Fibroblast of the conjunctiva (primary cell): Measurements from ENCODE around the gene SLC25A3.
A peak's percentile ranks its signal among the peaks of the same experiment; 100 is the strongest.
"Not testable (repeated sequence)": the region's sequence is repeated elsewhere in the genome, so short reads cannot be mapped to it uniquely, and the experiment has no call there.

Experiments
- DNase-seq: peaks from one replicate; pipeline ENCODE4 v3.0.0-alpha.2; 2010; ENCODE audit warnings: low read depth

SLC25A3 gene

DNA sequence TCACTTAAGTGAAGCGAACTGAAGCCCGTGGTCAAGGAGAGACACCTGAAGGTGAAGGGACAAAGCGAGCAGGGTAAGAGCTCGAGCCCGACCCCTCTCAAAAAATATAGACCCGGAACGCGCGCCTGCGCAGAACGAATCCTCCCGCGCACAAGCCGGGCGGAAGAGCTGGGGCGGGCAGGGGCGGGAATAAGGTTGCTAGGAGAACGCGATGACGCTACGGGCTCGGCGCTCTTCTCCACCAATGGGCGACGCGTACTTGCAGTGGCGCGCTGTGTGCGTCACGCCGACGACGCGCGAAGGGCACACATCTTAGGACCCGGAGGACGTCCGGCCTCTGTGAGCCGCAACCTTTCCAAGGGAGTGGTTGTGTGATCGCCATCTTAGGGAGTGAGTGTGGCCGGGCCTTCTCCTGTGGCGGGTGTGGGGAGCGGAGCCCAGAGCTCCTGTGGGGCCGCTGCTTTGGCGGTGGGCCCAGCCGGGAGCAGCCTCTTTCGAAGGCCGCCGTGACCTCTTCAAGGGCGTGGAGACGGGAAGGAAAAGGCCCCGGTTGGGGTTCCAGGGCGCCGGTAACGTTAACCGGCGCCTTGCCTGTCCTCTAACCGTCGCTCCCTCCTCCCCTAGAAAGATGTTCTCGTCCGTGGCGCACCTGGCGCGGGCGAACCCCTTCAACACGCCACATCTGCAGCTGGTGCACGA is at the start of gene SLC25A3:
SLC25A3 (plus strand) TSS at position 336 of the 699 bp plus-strand sequence; CDS start at position 629, 293 bp downstream.
- peak; percentile 98 for DNase-seq

DNA sequence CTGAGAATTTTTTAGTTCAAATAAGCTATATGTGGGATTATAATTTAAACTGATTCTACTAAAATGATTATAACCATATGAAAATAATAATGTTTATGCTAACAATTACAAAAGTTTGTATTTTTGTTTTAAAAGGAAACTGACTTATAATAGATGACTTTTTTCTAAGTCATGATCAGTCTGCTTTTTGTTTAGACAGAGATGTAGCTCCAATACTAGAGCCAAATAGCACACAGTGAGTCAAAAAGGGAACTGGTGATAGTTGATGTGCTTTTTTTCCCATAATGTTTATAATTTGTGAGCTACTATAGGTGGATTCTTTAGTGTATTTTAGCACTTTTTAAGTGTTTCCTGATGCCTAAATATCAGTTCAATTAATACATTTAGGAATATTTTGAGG is 49.8 kb upstream of the SLC25A3 start:
- DNase-seq: no peak

DNA sequence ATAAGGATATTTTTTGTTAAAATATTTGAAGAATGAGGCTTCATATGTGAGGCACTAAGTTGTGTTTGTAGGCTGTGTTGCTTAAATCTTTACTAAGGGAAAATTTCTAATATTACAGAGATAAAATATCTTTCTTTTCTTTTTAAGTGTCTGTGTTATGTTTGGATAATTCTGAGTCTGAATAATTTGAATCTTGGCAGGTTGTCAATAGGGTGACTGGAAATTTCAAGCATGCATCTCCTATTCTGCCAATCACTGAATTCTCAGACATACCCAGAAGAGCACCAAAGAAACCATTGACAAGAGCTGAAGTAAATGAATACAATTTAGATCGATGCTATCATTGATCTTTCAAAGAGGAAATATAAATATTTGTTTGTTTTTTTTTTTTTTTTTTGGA is 48.7 kb upstream of the SLC25A3 start:
- peak; percentile 2 for DNase-seq

DNA sequence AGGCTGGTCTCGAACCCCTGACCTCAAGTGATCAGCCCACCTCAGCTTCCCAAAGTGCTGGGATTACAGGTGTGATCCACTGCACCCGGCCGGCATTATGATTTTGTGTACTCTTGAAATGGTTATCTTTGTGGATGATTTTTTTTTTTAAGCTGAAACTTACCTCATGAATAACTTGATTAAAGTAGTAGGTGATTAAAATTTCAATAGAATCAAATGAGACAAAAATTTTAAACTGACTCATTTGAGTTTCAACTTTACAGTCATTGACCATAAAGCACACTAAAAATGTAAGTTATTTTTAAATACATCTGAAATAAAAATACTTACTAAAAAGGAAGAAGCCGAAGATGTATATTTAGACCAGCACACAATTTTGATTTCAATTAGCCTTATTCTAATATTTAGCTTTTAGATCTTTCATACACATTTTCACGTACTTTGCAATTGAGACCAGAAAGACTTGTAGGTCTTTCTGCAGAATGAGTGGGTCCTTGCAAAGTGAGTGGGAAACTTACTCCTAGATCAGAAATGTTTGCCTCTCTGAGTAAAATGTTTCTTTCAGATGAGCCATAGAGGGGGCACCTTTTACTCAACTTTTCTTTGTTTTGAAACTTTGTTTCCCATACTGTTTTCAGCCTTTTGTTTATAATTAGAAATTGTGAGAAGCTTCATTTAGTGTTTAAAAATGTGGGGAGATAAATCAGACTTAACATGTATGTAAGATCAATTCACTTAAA is 43.9 kb upstream of the SLC25A3 start:
- no peak for DNase-seq

DNA sequence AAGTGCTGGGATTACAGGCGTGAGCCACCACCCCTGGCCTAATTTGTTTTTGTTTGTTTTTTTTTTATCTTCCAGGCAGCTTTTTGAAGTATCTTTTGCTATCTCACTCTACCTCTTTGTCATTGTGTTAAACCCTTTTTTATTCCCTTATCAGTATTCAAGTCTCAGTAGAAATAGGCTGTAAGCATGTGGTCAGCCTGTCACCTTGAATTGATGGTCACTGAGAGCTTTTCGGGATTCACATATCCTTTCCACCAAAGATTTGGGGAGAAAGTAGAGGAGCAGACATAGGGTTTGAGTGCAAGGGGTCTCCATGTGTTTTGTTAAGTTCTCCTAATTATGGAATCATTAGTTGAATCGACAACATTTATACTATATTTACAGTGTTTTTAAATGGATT is 41.7 kb upstream of the SLC25A3 start:
- DNase-seq: no peak

DNA sequence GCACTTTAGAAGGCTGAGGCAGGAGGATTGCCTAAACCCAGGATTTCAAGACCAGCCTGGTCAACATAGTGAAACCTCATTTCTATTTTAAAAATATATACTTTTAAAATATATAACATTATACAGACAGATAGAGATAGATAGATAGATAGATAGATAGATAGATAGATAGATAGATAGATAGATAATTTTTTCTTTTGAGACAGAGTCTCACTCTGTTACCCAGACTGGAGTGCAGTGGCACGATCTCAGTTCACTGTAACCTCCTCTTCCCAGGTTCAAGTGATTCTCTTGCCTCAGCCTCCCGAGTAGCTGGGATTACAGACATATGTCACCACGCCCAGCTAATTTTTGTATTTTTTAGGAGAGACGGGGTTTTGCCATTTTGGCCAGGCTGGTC is 35.4 kb upstream of the SLC25A3 start:
- not testable (repeated sequence) for DNase-seq

DNA sequence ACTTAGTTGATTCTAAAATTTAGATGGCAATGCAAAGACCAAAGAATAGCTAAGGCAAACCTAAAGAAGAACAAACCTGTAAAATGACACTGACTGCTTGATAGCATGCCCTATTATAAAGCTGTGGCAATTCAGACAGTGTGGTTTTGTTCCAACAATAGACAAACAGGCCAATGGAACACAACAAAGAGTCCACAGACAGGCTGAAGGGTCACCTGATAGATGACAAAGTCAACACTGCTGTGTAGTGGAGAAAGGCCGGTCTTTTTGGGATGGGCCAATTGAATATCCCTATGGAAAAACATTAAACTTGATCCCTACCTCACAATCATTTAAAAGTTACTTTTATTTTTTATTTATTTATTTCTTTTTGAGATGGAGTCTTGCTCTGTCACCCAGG is 33.8 kb upstream of the SLC25A3 start:
- DNase-seq: no peak

DNA sequence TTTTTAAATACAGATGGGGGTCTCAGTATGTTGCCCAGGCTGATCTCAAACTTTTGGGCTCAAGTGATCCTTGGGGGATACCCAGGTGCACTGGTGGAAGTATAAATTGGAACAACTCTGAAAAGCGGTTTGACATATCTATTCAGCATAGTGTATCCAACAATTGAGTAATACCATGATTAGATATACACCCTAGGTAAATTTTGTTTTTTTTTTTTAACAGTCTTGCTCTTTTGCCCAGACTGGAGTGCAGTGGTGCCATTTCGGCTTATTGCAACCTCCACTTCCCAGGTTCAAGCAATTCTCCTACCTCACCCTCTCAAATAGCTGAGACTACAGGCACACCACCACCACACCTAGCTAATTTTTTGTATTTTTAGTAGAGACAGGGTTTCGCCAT is 31.6 kb upstream of the SLC25A3 start:
- DNase-seq: no peak

DNA sequence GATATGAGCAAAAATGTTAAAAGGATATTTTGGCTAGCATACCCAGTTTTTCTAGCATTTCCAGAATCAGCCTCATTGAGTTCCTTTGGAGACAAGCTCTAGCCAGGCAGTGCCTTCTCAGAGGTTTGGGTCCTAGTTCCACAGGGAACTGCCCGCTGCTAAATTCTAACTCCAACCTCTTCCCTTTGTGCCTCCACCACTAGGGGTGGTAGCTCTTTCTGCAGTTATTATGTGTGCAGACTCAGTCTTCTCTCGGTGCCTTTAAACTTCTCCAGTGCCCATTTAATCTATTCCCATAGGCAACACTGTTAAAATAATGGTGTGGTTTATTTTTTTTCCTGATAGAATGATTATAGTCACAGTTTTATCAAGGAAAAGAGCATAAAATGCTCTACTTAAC is 21.5 kb upstream of the SLC25A3 start:
- DNase-seq: no peak

DNA sequence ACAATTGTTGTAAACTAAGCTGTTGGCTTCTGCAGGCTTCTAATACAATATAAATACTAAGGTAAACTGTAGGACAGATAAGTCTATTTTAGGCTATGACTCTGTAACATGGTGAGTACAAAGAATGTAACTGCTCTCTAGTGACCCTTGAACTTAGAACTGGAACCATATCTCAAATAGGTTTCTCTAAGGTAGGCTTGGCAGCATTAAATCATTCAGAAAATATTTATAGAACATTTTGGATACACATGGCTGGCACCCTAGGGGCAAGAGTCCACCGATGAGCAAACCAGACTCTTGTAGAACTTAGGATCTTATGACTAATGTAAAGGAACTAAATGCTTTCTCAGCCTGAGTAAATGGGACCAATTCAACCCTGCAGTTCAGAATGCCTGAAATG is 19.4 kb upstream of the SLC25A3 start:
- no peak for DNase-seq

DNA sequence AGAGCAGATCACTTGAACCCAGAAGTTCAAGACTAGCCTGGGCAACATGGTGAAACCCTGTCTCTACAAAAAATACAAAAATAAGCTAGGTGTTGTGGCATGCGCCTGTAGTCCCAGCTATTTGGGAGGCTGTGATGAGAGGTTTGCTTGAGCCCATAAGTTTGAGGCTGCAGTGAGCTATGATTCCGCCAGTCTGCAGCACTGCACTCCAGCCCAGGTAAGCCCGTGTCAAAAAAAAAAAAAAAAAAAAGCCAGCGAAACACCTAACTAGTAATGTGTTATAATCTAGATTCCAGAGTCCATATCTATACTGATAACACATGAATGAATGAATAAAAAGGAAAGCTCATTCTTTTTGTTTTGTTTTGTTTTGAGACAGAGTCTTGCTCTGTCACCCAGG is 18.5 kb upstream of the SLC25A3 start:
- DNase-seq: no peak

DNA sequence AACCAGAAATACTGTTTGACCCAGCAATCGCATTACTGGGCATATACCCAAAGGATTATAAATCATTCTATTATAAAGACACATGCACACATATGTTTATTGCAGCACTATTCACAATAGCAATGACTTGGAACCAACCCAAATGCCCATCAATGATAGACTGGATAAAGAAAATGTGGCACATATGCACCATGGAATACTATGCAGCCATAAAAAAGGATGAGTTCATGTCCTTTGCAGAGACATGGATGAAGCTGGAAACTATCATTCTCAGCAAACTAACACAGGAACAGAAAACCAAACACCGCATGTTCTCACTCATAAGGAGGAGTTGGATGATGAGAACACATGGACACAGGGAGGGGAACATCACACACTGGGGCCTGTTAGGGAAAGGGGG is 16.7 kb upstream of the SLC25A3 start:
- DNase-seq: not testable (repeated sequence)

DNA sequence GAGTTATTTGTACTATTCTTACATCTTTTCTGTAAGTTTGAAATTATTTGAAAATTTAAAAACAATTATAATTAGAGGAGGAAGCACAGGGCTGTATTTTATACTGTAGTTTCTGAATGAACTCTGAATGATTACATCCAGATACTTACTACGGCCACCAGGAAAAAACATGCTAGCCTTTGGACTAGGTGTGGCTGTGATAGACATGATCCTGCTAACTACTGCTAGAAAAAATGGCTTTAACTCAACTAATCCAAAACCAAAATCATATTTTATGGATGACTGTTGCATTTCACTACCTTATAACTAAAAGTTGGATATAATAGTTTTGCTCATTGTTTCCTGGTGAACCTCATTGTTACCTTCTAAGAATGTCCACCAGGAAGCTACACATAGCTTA is 15.1 kb upstream of the SLC25A3 start:
- no peak for DNase-seq

DNA sequence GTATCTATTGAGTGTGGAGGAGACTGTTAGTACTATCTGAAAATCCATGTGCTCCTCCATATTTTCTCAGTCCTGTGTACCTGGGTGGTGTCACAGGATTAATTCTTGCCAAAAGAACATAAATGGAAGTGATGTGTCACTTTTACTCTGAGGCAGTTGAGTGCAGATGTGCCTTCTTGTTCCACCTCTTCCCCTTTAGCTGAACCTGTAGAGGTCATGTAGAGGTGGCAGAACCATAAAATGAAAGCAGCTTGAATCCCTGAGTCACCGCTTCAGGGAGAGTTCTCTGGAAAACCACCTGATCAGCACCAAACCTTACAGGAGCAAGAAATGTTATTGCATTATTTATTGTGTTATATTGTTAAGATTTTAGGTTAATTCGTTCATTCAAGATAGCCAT is 14.7 kb upstream of the SLC25A3 start:
- no peak for DNase-seq

DNA sequence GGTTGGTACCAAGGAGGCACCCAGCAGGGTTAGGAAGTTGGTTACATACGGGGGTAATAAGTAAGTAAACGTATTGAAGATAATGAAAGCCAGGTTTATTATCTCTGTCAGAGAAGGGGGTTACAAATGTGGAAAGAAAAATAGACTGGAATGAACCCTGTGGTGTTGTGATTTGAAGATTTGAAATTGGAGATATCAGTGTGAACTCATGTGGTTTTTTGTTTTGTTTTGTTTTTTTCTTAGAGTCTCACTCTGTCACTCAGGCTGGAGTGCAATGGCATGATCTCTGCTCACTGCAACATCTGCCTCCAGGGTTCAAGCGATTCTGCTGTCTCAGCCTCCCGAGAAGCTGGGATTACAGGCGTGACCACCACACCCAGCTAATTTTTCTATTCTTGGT is 14.1 kb upstream of the SLC25A3 start:
- DNase-seq: no peak

DNA sequence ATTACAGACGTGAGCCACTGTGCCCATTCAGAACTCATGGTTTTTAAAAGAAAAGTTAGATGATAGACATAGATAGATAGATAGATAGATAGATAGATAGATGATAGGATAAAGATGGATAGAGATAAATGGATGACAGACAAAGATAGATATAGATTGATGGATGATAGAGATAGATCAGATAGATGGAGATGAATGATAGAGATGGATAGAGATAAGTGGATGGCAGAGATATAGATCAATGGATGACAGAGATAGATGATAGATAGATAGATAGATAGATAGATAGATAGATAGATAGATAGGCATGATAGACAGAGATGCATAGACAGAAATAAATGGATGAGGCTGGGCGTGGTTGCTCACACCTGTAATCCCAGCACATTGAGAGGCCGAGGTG is 13.7 kb upstream of the SLC25A3 start:
- no peak for DNase-seq

DNA sequence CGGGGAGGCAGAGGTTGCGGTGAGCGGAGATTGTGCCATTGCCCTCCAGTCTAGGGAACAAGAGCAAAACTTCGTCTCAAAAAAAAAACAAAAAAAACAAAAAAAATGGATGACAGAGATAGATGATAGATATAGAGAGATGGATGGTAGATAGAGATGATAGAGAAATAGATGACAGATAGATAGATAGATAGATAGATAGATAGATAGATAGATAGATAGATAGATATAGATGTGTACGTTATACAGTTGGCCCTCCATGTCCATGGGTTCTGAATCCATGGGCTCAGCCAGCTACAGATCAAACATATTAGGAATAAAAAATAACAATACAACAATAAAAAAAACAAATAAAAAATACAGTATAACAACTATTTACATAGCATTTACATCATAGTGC is 12.8 kb upstream of the SLC25A3 start:
- no peak for DNase-seq

DNA sequence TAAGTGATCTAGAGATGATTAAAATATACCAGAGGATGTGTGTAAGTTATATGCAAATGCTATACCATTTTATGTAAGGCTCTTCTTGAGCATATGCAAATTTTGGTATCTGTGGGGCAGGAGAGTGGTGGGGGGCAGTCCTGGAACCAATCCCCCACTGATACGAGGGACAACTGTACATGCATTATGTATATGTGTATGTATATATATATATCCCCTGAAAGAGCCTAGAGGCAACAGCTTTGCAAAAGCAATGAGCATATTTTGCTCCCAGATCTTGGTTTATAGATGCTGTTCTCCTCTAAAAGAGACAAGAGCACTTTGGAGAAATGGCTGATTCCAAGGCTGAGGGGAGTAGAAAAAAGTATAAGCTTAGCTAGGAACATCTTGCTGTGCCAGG is 12.4 kb upstream of the SLC25A3 start:
- DNase-seq: no peak

DNA sequence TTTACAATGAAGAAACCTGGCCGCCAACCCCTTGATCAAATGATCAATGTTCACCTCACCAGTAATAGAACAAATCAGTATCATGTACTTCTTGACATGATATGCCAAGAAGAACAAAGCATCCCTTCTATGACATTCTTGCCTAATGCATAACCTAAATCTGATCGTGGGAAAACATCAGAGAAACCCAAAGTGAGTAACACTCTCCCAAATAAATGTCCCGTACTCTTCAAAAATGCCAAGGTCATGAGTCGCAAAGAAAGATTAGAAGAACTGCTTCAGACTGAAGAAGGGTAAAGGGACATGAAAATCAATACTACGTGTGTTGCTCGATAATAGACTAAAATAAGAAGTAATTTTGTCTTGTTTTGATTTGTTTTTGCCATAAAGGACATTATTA is 11.4 kb upstream of the SLC25A3 start:
- DNase-seq: no peak

DNA sequence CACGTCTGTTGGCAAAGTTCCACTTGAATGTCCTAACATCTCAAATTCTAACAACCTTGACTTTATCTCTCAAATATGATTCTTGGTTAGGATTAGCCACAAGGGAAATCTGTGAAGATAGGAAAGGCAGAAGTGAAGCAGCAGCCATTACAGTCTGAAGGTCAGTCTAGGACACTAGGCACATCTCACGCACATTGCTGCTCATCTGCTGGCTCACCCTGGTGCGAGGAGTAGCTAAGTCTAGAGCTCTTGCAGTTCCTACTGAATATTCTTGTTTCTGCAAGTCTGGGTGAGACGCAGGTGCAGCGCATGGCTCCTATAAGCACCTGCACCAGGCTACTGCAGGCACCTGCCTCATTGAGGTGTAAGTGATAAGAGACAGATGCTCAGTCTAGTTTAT is 6.4 kb upstream of the SLC25A3 start:
- DNase-seq: no peak

DNA sequence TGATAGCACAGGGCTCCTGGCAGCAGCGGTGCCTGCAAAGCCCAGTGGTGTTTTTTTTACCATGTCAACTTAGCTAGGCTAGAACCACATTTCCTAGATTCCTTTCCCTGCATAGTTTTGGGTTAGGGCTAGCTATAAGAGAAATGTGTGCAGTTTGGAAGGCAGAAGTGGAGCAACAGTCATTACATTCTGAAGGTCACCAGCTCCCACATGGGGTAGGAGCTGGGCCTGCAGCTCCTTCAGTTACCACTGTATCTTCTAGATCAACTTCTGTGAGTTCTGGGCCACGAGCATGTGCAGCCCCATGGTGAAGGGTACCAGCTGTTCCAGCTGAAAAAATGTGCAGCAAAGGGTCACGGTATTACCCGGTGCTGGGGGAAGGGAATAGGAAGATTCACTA is 2.3 kb upstream of the SLC25A3 start:
- no peak for DNase-seq

DNA sequence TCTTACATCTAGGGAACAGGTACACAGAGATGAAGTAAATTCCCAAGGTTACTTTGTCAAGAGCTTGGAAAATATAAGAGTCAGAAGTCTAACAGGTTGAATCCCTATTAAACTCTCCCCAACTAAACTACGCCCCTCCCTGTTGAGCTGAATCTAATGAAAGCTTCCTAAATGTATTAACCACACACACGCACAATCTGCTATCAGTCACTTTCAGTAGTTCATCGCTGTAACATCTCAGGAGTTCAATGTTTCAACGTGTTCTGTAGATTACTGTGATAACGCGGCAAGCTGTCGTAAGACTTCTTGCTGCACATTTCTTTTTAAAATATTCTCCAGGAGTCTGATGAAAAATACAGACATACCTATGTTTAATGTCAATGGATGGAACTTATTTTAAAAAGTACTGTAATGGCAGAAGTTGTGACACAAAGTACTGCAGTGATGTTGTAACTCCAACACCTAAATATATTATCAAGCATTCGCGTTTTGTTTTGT is 612 bp upstream of the SLC25A3 start:
- DNase-seq: no peak

DNA sequence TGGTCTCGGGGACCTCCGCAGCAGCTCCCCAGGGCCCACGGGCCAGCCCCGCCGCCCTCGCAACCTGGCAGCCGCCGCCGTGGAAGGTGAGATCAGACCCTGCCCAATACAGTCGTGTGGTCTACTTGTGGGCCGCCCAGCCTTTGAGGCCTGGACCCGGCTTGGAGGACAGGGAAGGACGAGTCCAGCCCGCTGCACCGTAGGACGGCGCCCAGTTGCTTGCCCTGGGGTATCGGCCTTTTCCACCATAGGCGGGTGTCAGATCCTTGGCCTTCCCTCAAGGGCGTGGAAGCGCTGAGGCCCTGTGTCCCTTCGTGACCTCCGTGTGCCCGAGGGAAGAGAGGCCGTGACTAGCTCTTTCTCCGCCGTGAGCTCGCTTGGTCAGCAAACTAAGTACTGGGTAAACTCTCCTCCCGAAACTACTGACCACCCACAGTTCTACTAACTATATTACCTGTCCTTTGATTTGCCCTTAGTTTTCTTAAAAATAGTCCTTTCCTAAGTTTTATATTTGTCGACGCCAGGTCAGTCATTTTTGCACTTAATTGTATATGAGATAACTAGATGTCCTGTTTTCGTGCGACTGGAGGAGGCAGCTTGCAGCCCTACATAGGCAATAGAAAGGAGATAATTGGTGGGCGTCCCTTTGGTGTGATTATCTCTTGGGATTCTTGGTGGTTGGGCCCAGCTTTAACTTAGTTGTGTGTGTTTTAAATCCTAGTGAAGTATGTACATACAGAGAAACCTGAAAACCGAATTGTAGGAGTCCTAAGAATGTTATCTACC is 757 bp downstream of the SLC25A3 start:
- no peak for DNase-seq
